UCSD-AML1 (cell line): ENCODE results near the gene BRD2.

ENCODE experiments used
- DNase-seq: peaks from one replicate; lab custom pipeline; 2025; ENCODE audit not compliant: unreplicated experiment; lab: John Stamatoyannopoulos, UW

Gene BRD2

GRCh38 chr6:32947552-32948465 lies 20.6 kb upstream of the BRD2 start:
- peak; percentile 32 for DNase-seq

- DNase-seq, result no peak
Observed at GRCh38 chr6:32949113-32949512, 19.3 kb upstream of the BRD2 start.

DNA sequence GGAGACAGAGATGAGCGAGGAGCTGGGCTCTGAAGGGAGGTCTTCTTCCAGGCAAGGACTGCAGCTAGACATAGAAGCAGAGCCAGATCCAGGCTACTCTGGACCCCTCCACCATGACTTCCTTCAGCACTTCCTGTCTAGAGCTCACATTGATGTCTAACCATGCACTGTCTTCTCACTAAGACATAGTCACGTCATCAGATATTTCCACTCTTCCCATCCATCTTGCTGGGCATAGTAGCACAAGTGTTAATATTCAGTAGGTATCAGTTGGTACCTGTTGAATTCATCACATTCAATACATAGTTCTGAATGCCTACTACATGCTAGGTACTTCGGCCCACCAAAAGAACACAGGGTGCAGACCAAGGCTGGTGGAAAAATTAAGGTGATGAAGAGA lies 18.4 kb upstream of the BRD2 start:
- DNase-seq, result no peak

- no peak for DNase-seq
Observed at GRCh38 chr6:32950449-32950848, 17.9 kb upstream of the BRD2 start.

DNA sequence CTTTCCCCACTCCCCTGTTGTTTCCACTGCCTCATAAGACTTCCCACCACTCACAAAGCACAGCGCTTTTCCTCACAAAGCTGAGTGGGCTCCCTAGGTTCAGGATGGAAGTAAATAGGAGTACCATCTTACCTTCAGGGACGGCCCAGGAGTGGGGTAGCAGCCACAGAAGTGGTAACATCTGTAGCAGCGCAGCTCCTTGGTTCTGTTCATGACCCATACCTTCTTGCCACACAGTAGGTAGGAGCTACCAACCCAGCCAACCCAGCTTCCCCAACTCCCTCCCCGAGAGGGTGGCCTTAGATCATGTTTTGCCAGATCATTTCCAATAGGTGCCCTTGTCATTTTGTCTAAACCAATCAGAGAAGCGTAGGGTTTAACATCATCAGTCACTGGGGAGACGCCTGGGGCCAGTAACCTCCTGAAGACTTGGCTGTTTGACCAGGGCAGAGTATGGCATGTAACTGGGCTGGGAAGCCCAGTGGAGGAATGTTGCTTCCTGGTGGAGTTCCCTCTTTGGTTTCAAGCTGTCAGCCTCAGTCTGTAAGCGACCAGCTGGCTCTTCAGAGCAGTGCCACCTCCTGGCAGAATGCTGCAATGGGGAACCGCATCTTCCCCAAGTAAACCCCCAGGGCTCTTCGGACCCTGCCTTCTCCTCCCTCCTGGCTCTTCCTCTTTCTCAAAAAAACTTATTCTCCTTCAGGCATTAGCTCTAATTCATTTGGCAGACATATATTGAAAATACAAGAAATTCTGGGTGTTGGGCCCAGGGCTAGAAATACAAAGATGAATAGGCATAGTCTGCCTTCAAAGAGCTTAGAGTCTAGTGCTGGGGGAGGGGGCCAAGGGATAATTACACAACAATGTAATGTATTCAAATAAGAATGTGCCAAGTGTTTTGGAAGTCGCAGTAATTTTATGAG lies 15.3 kb upstream of the BRD2 start, which contains the start of gene HLA-DMA:
HLA-DMA (minus strand) TSS at position 281 of the 923 bp plus-strand sequence; CDS start at position 220, 61 bp downstream.
- peak; percentile 90 for DNase-seq

GRCh38 chr6:32953775-32954174 lies 14.6 kb upstream of the BRD2 start:
- no peak for DNase-seq

GRCh38 chr6:32954267-32954666 lies 14.1 kb upstream of the BRD2 start:
- DNase-seq, result no peak

- DNase-seq, result no peak
Observed at GRCh38 chr6:32954986-32955802, 13.2 kb upstream of the BRD2 start.

DNA sequence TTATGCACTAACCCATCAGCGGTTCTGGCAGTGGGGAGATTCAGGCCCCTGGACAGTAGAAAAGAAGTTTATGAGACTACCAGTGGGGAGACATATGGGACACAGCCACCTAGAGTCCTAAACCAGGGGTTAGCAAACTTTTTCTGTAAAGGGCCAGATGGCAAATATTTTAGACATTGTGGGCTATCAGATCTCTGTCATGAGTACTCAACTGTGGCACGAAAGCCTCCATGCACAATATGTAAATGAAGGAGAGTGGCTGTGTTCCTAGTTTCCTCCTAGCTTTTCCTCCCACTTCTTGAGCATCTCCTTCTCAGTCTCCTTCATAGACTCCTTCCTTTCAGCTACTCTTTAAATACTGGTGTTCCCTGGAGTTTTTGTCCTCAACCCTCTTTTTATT lies 12.2 kb upstream of the BRD2 start:
- no peak for DNase-seq

DNA sequence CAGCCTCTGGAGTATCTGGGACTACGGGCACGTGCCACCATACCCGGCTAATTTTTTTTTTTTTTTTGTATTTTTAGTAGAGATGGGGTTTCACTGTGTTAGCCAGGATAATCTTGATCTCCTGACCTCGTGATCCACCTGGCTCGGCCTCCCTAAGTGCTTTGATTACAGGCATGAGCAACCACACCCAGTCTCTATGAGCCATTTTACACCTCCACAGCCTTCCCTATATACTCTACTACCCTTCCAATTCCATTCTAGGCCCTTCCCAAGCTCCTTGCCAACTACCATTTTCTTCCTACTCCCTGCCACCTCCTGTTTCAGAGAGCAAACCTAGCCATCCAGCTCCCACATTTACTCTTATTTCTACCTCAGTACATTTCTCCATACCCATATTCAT lies 7.8 kb upstream of the BRD2 start:
- no peak for DNase-seq

DNA sequence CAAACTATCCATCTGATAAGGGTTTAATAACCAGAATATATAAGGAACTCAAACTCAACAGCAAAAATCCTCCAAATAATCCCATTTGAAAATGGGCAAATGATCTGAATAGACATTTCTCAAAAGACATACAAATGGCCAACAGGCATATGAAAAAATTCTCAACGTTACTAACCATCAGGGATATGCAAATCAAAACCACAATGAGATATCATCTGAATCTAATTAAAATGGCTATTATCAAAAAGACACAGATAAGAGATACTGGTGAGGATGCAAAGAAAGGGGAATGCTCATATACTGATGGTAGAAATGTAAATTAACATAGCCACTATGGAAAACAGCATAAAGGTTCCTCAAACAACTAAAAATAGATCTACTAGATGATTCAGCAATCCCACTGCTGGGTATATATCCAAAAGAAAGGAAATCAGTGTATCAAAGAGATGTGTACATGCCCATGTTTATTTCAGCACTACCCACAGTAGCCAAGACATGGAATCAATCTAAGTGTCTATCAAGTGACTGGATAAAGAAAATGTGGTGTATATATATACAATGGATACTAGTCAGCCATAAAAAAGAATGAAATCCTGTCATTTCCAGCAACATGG lies 6.1 kb upstream of the BRD2 start:
- no peak for DNase-seq

DNA sequence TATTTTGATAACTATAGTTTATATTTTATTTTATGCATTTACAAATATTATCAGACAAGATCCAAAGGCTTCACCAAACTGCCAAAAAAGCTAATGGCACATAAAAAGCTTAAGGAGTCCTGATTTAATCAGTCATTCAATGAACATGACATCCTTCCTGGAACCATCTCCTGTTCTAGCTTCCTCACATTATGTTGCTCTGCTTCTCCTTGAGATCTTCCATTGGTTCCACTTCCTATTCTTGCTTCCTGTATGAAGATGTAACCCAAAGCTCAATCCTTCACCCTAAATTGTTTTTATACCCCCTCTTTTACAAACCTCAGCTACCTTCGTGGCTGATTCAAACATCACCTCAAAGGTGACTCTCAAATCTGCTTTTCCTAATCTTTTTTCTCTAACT lies 4.5 kb upstream of the BRD2 start:
- no peak for DNase-seq

- no peak for DNase-seq
Observed at GRCh38 chr6:32964776-32965175, 3.6 kb upstream of the BRD2 start.

DNA sequence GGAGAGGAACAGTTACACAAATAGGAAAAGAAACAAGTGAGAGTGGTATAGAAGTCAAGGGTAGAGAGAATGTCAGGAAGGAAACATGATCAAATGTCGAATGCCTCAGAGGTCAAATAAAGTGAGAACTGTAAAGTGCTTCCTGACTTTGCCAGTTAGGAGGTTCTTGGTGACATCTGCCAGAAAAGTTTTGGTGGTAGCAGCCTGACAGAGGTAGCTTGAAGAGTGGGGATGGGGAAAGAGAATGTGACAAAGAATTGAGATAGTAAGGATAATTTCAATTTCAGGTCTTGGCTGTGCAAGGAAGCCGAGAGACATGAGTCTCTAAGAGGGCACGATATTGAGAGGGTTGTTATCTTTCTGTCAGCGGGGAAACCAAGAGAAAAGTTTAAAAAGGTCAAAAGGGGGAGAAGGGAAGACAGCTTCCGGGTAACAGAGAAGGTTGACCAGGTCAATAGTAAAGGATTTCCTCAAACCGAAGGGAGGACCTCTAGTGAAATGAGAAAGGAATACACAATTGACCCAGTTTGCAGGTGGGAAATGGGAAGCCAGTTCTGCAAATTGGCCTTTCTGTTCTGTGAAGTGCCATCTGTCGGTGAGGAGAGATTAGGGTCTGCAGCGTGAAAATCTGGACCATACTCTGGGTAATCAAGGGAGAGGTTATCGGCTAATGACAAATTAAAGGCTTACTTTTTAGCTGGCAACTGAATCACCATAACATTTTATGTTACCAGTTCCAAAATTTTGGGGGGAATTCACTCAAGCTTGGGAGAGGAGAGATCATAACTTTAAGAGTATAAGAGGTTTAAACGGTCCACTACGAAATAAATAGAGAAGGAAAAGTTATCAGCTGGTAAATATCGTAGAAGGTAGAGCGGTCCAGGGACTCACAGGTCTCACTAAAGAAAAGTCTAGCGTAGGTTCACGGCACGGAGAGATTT lies 973 bp upstream of the BRD2 start:
- DNase-seq, result peak; percentile 36

DNA sequence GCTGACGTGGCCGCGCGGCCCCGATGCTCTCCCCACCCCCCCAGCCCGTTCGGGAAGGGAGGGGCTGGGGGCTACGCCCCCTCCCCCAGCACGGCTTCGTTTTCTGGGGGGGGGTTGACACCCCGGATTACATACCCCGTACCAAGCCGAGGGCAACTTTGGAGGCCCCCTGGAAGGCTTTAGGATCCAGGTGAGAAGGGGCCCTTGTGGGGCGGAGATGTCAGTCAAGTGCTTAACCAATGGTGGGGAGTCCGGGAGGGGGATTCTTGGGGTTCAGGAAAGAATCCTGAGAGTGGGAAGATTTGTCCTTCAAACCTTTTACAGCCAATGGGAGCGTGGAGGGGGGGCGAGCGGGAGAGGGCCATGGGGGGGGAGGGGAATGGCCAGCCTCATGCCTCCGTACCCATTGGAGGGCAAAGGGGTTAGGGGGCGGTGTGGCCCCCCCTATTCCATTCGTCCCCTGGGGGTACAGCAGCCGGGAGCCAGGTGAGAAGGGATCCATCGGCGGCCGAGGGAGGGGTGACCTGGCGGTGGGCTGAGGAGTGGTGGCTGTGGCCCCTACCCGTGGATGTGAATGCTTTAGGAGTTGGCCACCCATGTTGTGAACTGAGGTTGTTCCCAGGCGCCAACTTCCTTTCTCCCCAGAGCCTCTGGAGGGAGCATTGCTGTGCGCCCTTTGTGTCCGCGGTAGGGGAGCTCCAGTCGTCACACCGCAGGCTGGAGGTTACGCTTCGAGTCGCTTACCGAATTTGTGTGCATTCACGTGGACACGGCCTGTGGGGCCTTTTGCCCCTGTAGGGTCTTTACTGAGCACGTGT lies 682 bp downstream of the BRD2 start:
- peak; percentile 82 for DNase-seq

GRCh38 chr6:32969685-32970412 lies 1.5 kb downstream of the BRD2 start:
- DNase-seq, result peak; percentile 81

- DNase-seq, result peak; percentile 85
Observed at GRCh38 chr6:32970413-32971241, 2.2 kb downstream of the BRD2 start.
